GM21423 (cell line): Measurements from ENCODE around the gene ERP27.

Source experiments
- ATAC-seq: cut with Tn5 transposase; IDR thresholded peaks from one replicate; pipeline ENCODE4 v1.9.1; 2021; ENCODE audit warnings: mild to moderate bottlenecking, moderate library complexity; ENCODE audit not compliant: unreplicated experiment

The ERP27 gene

DNA sequence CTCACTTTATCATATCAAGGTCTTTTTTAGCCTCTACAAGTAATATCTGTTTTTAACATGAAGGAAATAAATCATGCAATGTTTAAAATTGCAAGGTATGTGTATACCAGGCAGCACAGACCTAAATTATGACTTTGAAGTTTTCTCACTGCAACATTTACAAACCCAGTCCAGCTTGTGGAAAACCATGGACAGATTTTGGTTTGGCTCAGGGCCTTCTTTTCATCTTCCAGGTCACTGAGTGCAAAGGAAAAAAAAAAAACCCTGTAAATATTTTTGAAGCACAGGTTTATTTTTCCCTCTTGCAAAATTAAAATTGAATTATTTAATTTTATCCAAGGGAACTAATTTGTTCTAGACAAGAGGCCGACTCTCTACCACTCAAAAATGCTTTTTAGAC is 66.5 kb downstream of the ERP27 start:
- ATAC-seq, result no peak

DNA sequence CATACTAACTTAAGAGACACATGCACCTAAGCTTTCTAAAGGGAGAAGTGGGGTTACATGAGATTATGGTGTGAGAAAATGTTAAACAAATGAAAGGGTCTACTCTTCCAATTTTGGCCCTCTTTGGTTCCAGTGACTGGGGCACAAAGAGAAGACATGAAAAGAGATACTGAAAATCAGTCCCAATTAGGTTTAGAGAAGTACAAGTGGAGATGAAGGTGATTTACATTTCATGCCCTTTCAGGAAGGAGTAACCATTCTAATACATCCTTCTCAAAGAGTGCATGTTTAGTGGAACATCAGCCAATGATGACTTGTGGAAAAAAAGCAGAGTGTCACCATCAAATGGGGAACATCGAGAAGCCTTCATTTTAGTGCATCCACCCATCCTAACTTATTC is 67.1 kb downstream of the ERP27 start:
- ATAC-seq, result no peak

DNA sequence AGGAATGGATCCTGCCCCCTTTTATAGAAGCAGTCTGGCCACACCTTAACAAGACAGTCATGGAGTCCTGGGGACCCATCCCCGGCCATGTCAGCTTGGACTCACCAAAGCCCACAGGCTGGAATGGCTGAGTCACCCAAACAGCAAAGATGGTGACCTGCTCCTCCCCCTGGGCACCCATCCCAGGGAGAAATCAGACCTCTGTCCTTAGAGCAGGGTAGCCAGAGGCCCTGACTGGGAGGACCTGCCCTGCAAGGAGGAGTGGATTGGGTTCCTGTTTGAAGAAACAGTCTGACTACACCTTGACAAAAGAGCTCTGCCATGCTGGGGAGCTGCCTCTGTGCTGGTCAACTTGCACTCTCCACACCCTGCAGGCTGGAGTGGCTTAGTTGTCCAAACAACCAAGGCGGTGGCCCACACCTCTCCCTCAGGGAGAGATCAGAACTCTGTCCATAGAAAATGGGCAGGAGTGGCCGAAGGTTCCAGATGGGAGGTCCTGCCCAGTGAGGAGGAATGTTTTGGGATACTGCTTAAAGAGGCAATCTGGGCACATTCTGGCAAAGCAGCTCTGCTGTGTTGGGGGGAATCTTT is 69.3 kb downstream of the ERP27 start:
- no peak for ATAC-seq
